LoVo (cell line): Measurements from ENCODE around the gene MAST1.
"Not testable (repeated sequence)": the region's sequence is repeated elsewhere in the genome, so short reads cannot be mapped to it uniquely, and the experiment has no call there.

Experiments used
- DNase-seq: peaks from one replicate; pipeline ENCODE4 v3.0.0-alpha.2; 2016; ENCODE audit warnings: low spot score

Gene MAST1

GRCh38 chr19:12838182-12838885, at the start of gene MAST1:
TSS of gene MAST1 (plus strand) at chr19:12838515. CDS start at chr19:12838573, 58 bp downstream.
- peak; percentile 75 for DNase-seq

DNA sequence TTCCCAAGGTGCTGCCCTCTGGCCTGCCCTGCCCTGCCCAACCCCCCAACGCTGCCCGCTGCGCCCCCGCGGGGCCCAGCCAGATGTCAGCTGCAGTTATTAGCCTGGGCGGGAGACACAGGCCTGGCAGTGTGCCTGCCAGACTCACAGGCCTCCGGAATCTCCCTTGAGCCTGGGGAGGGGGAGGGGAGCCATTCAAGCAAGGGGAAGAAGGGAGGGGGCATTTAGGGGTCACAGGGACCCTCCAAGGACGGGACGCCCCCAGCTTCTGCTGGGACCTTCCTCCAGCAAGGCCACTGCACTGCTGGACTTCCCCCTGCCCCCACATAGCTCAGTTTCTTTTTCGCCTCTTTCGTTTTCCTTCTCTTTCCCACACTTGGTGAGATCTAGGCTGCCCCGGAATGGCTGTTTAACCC, 49.6 kb upstream of the MAST1 start:
- DNase-seq: no peak

GRCh38 chr19:12789098-12789903, 49.0 kb upstream of the MAST1 start:
- DNase-seq: no peak

DNA sequence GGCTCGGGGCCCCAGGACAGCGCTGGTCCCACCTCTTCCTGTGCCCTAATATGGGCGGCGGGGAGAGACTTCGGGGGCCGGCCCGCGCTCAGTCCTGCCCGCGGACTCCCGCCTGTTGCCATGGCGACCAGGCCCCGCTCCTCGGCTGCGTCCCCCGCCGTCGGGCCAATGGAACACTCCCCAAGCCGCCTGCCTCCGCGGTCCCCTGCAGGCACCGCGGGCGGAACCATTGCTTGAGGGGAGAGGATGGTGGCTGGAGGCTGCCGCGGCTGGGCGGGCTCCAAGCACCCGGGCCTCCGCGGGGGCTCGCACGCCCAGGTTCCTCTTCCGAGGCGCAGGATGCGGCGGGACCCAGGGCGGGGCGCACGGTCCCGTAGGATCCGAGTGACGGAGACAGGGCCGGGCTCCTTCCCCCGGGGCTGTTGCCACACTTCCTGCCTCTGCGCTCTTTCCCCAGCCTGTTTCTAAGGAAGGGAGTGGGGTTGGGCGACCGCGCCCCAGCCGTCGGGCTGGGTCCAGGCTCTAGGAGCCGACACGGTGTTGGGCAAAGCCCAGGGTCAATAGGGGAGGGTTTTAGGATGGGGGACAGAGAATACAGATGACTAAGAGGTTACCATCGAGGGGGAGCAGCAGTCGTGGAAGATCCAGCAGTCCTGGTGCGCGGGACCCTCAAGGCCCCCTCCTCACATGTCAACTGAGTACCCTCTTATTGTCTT, 48.3 kb upstream of the MAST1 start:
- DNase-seq: peak; percentile 83

DNA sequence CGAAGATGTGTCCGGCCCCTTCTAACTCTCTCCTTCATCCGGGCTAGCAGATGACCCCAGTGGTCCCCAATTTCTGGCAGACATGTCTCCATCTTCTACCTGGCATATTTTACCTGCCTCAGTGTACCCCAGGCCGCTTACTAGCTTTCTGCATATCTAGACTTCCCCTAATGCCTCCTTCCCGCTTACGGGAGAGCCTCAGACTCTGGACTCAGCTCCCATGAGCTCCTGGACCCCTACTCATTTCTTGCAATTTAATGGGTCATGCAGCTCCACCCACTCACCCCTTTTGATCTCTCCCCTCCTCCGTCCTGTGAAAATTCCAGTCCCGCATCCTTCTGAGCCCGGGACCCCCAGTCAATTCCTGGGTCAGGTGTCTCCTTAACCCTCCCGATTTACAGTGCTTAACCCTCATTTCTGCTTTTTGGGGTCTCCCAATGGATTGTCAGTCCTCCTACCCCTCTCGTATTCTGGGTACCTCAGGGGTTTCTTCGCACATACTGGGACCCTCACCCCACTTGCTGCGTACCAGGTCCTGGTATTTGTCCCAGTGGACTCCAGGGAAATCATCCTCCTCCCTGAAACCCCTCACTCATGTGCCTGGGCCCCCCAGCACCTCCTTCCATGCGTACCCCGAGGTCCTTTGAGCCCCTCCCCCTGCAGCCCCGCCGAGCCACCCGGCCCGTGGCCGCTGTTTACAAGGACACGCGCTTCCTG, 47.5 kb upstream of the MAST1 start:
- no peak for DNase-seq

DNA sequence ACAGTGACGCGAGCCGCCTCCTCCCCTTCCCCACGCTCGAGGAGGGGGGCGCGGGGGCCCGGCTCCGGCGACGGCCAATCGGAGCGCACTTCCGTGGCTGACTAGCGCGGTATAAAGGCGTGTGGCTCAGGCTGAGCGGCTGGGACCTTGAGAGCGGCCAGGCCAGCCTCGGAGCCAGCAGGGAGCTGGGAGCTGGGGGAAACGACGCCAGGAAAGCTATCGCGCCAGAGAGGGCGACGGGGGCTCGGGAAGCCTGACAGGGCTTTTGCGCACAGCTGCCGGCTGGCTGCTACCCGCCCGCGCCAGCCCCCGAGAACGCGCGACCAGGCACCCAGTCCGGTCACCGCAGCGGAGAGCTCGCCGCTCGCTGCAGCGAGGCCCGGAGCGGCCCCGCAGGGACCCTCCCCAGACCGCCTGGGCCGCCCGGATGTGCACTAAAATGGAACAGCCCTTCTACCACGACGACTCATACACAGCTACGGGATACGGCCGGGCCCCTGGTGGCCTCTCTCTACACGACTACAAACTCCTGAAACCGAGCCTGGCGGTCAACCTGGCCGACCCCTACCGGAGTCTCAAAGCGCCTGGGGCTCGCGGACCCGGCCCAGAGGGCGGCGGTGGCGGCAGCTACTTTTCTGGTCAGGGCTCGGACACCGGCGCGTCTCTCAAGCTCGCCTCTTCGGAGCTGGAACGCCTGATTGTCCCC, 46.8 kb upstream of the MAST1 start, which contains the start of gene JUNB:
Gene JUNB (plus strand): TSS at position 142 of the 706 bp plus-strand sequence. CDS start 286 bp downstream, at position 428.
- DNase-seq: peak; percentile 96

- DNase-seq: peak; percentile 68
Measured at GRCh38 chr19:12792051-12792852, 46.1 kb upstream of the MAST1 start.

DNA sequence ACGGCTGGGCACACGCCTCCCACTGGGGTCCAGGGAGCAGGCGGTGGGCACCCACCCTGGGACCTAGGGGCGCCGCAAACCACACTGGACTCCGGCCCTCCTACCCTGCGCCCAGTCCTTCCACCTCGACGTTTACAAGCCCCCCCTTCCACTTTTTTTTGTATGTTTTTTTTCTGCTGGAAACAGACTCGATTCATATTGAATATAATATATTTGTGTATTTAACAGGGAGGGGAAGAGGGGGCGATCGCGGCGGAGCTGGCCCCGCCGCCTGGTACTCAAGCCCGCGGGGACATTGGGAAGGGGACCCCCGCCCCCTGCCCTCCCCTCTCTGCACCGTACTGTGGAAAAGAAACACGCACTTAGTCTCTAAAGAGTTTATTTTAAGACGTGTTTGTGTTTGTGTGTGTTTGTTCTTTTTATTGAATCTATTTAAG, 45.4 kb upstream of the MAST1 start:
- DNase-seq: no peak

DNA sequence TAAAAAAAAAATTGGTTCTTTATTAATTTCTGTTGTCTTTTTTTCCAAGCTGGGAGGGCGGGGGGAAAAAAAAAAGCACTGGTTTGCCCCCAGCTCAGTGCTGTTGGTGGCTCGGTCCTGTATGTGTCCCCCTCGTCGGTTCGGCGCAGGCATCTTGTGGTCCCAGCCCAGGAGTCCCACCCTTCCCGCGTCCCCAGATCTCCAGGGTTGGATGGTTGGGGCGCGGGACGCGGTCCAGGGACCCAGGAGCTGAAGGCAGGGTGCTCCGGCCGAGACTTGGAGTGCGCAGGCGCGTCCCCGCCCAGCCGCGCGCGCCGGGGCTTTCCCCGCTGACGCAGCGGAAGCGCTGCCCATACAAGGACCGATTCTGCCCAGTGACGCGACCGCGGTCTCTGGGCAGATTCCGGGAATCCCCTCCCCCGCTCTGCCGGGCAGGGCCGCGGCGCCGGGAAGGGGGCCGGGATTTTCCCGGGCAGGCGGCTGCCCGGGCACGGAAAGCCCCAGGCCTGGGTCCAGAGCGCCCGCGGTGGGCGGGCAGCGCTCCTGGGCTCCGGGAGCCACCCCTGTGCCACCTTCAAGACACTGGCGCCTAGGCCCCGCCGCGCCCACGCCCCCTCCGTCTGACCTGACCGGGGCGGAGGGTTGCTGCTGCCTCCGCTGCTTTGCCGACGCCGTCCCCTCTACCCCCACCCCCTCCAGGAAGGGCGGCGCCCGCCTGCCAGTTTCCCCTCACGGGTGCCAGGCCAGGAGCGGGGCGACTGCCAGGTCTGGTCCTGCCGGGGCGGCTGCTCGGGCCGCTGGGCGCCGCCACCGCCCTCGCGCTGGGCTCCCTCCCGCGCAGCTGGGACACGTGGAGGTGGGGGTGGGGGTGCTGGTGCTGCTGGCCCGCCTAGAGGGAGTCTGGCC, 44.8 kb upstream of the MAST1 start:
- DNase-seq: peak; percentile 96

- DNase-seq: no peak
Measured at GRCh38 chr19:12794196-12794941, 43.9 kb upstream of the MAST1 start.

- DNase-seq: no peak
Measured at GRCh38 chr19:12794971-12795381, 43.3 kb upstream of the MAST1 start.

GRCh38 chr19:12796146-12797071, 41.9 kb upstream of the MAST1 start:
- peak; percentile 81 for DNase-seq

- no peak for DNase-seq
Measured at GRCh38 chr19:12797141-12797587, 41.2 kb upstream of the MAST1 start.

GRCh38 chr19:12797607-12798006, 40.7 kb upstream of the MAST1 start:
- not testable (repeated sequence) for DNase-seq

GRCh38 chr19:12799742-12800465, 38.4 kb upstream of the MAST1 start:
- DNase-seq: no peak

GRCh38 chr19:12800466-12800770, 37.9 kb upstream of the MAST1 start:
- no peak for DNase-seq
